SK-N-SH (cell line): ENCODE measurements around the gene SLC29A1. TPM values are rescaled to one million over a fixed set of nuclear protein-coding genes. Genes with fewer than 3 reads are reported as not detected.

Experiments used
- CTCF ChIA-PET: fragments of 300-600, 350-600 bp; formaldehyde crosslinking; extraction: SDS; loops from one replicate; lab custom pipeline; 2021; lab: Yijun Ruan, JAX
- POLR2A ChIA-PET: fragments of 350-600 bp; sonication (Branson Sonifier 250); formaldehyde crosslinking; extraction: SDS; loops from one replicate; lab custom pipeline; 2020; ENCODE audit warnings: antibody characterized with exemption, inconsistent platforms; lab: Yijun Ruan, JAX
- DNase-seq: peaks from one replicate; pipeline ENCODE4 v3.0.0; 2012
- H2AFZ ChIP-seq: fragments of 200-600 bp; sonication (generic); 2 replicates; pipeline ENCODE4 v1.8.1; 2016; ENCODE audit warnings: antibody characterized with exemption, mild to moderate bottlenecking, low read depth
- H3F3A ChIP-seq: fragments of 200-600 bp; sonication (generic); replicated peaks from 2 replicates; pipeline ENCODE3; 2016; ENCODE audit warnings: antibody characterized with exemption, mild to moderate bottlenecking; ENCODE audit not compliant: insufficient read depth
- H3K27ac ChIP-seq, 2 experiments: fragments of 200-500 bp in 1 of 2; fragments of 200-600 bp in 1 of 2; sonication (Bioruptor generic) in 1 of 2; sonication (generic), shearing (Covaris generic) in 1 of 2; 2 replicates each; pipeline versions ENCODE4 v1.5.1 to v1.6.1; 2014 to 2016; ENCODE audit warnings: low read depth in 2 of 2, inconsistent platforms in 1 of 2, low read length in 1 of 2, mild to moderate bottlenecking in 1 of 2, mixed read lengths in 1 of 2
- H3K27me3 ChIP-seq: fragments of 200-600 bp; sonication (generic), shearing (Covaris generic); 2 replicates; pipeline ENCODE4 v1.6.1; 2016; ENCODE audit warnings: mixed run types; ENCODE audit not compliant: insufficient read depth
- H3K36me3 ChIP-seq, 2 experiments: fragments of 200-500 bp in 1 of 2; fragments of 200-600 bp in 1 of 2; sonication (Bioruptor generic) in 1 of 2; sonication (generic) in 1 of 2; replicated peaks in 1 of 2; 2 replicates each; pipeline versions ENCODE3 to v1.5.1; 2014 to 2016; ENCODE audit warnings: low read length in 1 of 2, mild to moderate bottlenecking in 1 of 2; ENCODE audit not compliant: insufficient read depth in 2 of 2, control insufficient read depth in 1 of 2
- H3K4me1 ChIP-seq, 2 experiments: fragments of 200-500 bp in 1 of 2; fragments of 200-600 bp in 1 of 2; sonication (Bioruptor generic) in 1 of 2; sonication (generic), shearing (Covaris generic) in 1 of 2; 2 replicates each; pipeline versions ENCODE4 v1.5.1 to v1.6.1; 2014 to 2016; ENCODE audit warnings: low read depth in 1 of 2, low read length in 1 of 2, mixed run types in 1 of 2; ENCODE audit not compliant: insufficient read depth in 2 of 2, control insufficient read depth in 1 of 2
- H3K4me2 ChIP-seq: fragments of 200-600 bp; sonication (generic), shearing (Covaris generic); 2 replicates; pipeline ENCODE4 v1.6.1; 2017; ENCODE audit warnings: mixed run types
- H3K4me3 ChIP-seq, 2 experiments: fragments of 200-500 bp in 1 of 2; fragments of 200-600 bp in 1 of 2; sonication (Bioruptor generic) in 1 of 2; sonication (generic), shearing (Covaris generic) in 1 of 2; 2 replicates each; pipeline versions ENCODE4 v1.5.1 to v1.8.1; 2014 to 2016; ENCODE audit warnings: low read depth in 2 of 2, inconsistent platforms in 1 of 2, low read length in 1 of 2, mild to moderate bottlenecking in 1 of 2, mixed read lengths in 1 of 2, moderate library complexity in 1 of 2
- H3K79me2 ChIP-seq: fragments of 200-600 bp; sonication (generic); 2 replicates; pipeline ENCODE4 v1.8.1; 2017; ENCODE audit warnings: mild to moderate bottlenecking; ENCODE audit not compliant: insufficient read depth
- H3K9ac ChIP-seq: fragments of 200-600 bp; sonication (generic); 2 replicates; pipeline ENCODE4 v1.6.1; 2017; ENCODE audit warnings: mixed run types
- H3K9me2 ChIP-seq: fragments of 200-600 bp; sonication (generic); 2 replicates; pipeline ENCODE4 v1.6.1; 2017; ENCODE audit warnings: mixed run types
- H3K9me3 ChIP-seq: fragments of 200-600 bp; sonication (generic); 2 replicates; pipeline ENCODE4 v1.6.1; 2017; ENCODE audit warnings: mixed run types, mild to moderate bottlenecking, moderate library complexity
- H4K20me1 ChIP-seq: fragments of 200-600 bp; sonication (generic); 2 replicates; pipeline ENCODE4 v1.6.1; 2017; ENCODE audit warnings: mild to moderate bottlenecking, mixed run types; ENCODE audit not compliant: insufficient read depth
- CTCF ChIP-seq: fragments of 200-600 bp; sonication (generic); IDR thresholded peaks from 2 replicates; pipeline ENCODE4 v1.6.1; 2017; ENCODE audit warnings: antibody characterized with exemption, mild to moderate bottlenecking, moderate library complexity
- ELF1 ChIP-seq: IDR thresholded peaks from 2 replicates; pipeline ENCODE4 v1.4.0; 2012
- FOXJ3 ChIP-seq: sonication (generic); formaldehyde crosslinking; IDR thresholded peaks from 2 replicates; pipeline ENCODE4 v1.5.1; 2020; ENCODE audit warnings: mild to moderate bottlenecking, missing genetic modification reagents
- FOXM1 ChIP-seq: IDR thresholded peaks from 2 replicates; pipeline ENCODE4 v1.4.0; 2012; ENCODE audit warnings: low read depth, mild to moderate bottlenecking
- GABPA ChIP-seq: IDR thresholded peaks from 2 replicates; pipeline ENCODE4 v1.4.0; 2012; ENCODE audit warnings: low read depth, mild to moderate bottlenecking
- GATA2 ChIP-seq: sonication (generic); formaldehyde crosslinking; IDR thresholded peaks from 2 replicates; pipeline ENCODE4 v1.5.0; 2020; ENCODE audit warnings: mild to moderate bottlenecking, missing genetic modification reagents
- IRF3 ChIP-seq: fragments of 150-350 bp; IDR thresholded peaks from 2 replicates; pipeline ENCODE4 v1.6.1; 2016; ENCODE audit warnings: mild to moderate bottlenecking, low read depth, low read length
- MAX ChIP-seq: IDR thresholded peaks from 2 replicates; pipeline ENCODE4 v1.4.0; 2012; ENCODE audit warnings: low read depth
- MEF2A ChIP-seq: IDR thresholded peaks from 2 replicates; pipeline ENCODE4 v1.4.0; 2012; ENCODE audit warnings: low read depth, borderline replicate concordance
- NFIC ChIP-seq: IDR thresholded peaks from 2 replicates; pipeline ENCODE4 v1.4.0; 2012; ENCODE audit warnings: borderline replicate concordance
- NRF1 ChIP-seq: IDR thresholded peaks from 2 replicates; pipeline ENCODE4 v1.6.1; 2012; ENCODE audit warnings: low read depth, mild to moderate bottlenecking, low read length
- PBX3 ChIP-seq: IDR thresholded peaks from 2 replicates; pipeline ENCODE4; 2012
- RCOR1 ChIP-seq: fragments of 150-350 bp; IDR thresholded peaks from 2 replicates; pipeline ENCODE4 v1.6.1; 2017; ENCODE audit warnings: antibody characterized with exemption, low read length
- RXRA ChIP-seq: IDR thresholded peaks from 2 replicates; pipeline ENCODE4 v1.4.0; 2012; ENCODE audit warnings: low read depth, mild to moderate bottlenecking, borderline replicate concordance
- SIN3A ChIP-seq: IDR thresholded peaks from 2 replicates; pipeline ENCODE4 v1.6.1; 2012; ENCODE audit warnings: low read depth, mild to moderate bottlenecking, low read length, moderate library complexity, borderline replicate concordance
- SMC3 ChIP-seq: IDR thresholded peaks from 2 replicates; pipeline ENCODE4 v1.6.1; 2012; ENCODE audit warnings: low read depth, low read length, improper control_type of control experiment
- WGBS: methylation state at CpG from one replicate; pipeline ENCODE4 v1.1.6; 2017; ENCODE audit warnings: low lambda C conversion rate; 5-methylcytosine and 5-hydroxymethylcytosine counted together
- polyA plus RNA-seq, 3 experiments: library from polyadenylated mRNA; depleted of rRNA; stranded (reverse); fragments of >200 nt; gene quantifications; 2 replicates each; pipeline ENCODE4 v1.2.3, GENCODE V29; 2012

SLC29A1 gene
- polyA plus RNA-seq, 1 of the 3 experiments (the other 2 are of a cell fraction) = 44.5 TPM

GRCh38 chr6:44211284-44211683 is 12.1 kb upstream of the SLC29A1 start:
- WGBS = 66% methylated on average over 3 of the region's 3 CpGs
- Histone ChIP-seq H3K4me3 (no peak overlapping the region), H3K36me3 (no peaks in the 10 kb centered on the region)
- TF ChIP-seq IRF3 = no peak
- no peak for TF ChIP-seq NFIC
- TF ChIP-seq NRF1 = no peak
- no peak for TF ChIP-seq RXRA
- TF ChIP-seq GABPA = no peak
- TF ChIP-seq ELF1 = no peak
- no peak for TF ChIP-seq MEF2A
- no peak for TF ChIP-seq CTCF
- TF ChIP-seq FOXJ3 (CRISPR knock-in tag) = no peak
- no peak for TF ChIP-seq FOXM1
- TF ChIP-seq, all 33 proteins: peak for 0
- no peaks in the 10 kb centered on the region for H3F3A ChIP-seq
- no peaks in the 10 kb centered on the region for H3K9me2 ChIP-seq
- H3K9me3 ChIP-seq = no peaks in the 10 kb centered on the region
- no peak overlapping the region for H3K9ac ChIP-seq
- ChIA-PET POLR2A (no interaction called here), CTCF (interaction anchor here (1.2 to 8.0 kb wide), 4 partner anchors 10 to 46 kb away, joined by 3 to 43 read pairs (median 9); partner anchors contain the start of gene SLC35B2)
- H3K4me2 ChIP-seq = no peak overlapping the region
- no peak overlapping the region for H2AFZ ChIP-seq
- H3K27me3 ChIP-seq = no peaks in the 10 kb centered on the region
- no peaks in the 10 kb centered on the region for H3K79me2 ChIP-seq
- H3K27ac ChIP-seq = no peak overlapping the region
- no peaks in the 10 kb centered on the region for H4K20me1 ChIP-seq
- no peak for DNase-seq
- no peaks in the 10 kb centered on the region for H3K4me1 ChIP-seq

GRCh38 chr6:44214307-44214706 is 9.1 kb upstream of the SLC29A1 start:
- no peaks in the 10 kb centered on the region for H3K36me3 ChIP-seq
- 87% methylated on average over 6 of the region's 6 CpGs for WGBS
- no peaks in the 10 kb centered on the region for H4K20me1 ChIP-seq
- no peak overlapping the region for H3K4me2 ChIP-seq
- no peak for DNase-seq
- H3K27ac ChIP-seq = no peak overlapping the region
- H3K9me3 ChIP-seq = no peaks in the 10 kb centered on the region
- ChIA-PET POLR2A (no interaction called here), CTCF (interaction anchor here (1.4 to 8.0 kb wide), 2 partner anchors 21 to 118 kb away, joined by 3 to 43 read pairs; no protein-coding TSS in a partner anchor)
- H2AFZ ChIP-seq = no peak overlapping the region
- peaks cover 4% of the 10 kb centered on the region for H3F3A ChIP-seq
- H3K9ac ChIP-seq = no peak overlapping the region
- H3K27me3 ChIP-seq = no peaks in the 10 kb centered on the region
- no peak for TF ChIP-seq RCOR1
- no peak for TF ChIP-seq NRF1
- no peak for TF ChIP-seq CTCF
- no peak for TF ChIP-seq GATA2 (CRISPR knock-in tag)
- no peak for TF ChIP-seq MAX
- no peak for TF ChIP-seq RXRA
- TF ChIP-seq SMC3 = no peak
- no peak for TF ChIP-seq FOXJ3 (CRISPR knock-in tag)
- no peak for TF ChIP-seq MEF2A
- TF ChIP-seq PBX3 = no peak
- no peak for TF ChIP-seq SIN3A
- no peaks in the 10 kb centered on the region for H3K9me2 ChIP-seq
- H3K79me2 ChIP-seq = no peaks in the 10 kb centered on the region
- no peak overlapping the region for H3K4me3 ChIP-seq
- peaks cover 4 to 17% of the 10 kb centered on the region in 2 experiments; a peak in 2 of 4 replicates for H3K4me1 ChIP-seq
